Measurements from ENCODE around the gene SMIM36. TPM values are rescaled to one million over a fixed set of nuclear protein-coding genes. Genes with fewer than 3 reads are reported as not detected.
A peak's percentile ranks its signal among the peaks of the same experiment; 100 is the strongest.
"Not testable (repeated sequence)": the region's sequence is repeated elsewhere in the genome, so short reads cannot be mapped to it uniquely, and the experiment has no call there.

Gene SMIM36
- total RNA-seq, 2 donors from 2014 or later: not detected

DNA sequence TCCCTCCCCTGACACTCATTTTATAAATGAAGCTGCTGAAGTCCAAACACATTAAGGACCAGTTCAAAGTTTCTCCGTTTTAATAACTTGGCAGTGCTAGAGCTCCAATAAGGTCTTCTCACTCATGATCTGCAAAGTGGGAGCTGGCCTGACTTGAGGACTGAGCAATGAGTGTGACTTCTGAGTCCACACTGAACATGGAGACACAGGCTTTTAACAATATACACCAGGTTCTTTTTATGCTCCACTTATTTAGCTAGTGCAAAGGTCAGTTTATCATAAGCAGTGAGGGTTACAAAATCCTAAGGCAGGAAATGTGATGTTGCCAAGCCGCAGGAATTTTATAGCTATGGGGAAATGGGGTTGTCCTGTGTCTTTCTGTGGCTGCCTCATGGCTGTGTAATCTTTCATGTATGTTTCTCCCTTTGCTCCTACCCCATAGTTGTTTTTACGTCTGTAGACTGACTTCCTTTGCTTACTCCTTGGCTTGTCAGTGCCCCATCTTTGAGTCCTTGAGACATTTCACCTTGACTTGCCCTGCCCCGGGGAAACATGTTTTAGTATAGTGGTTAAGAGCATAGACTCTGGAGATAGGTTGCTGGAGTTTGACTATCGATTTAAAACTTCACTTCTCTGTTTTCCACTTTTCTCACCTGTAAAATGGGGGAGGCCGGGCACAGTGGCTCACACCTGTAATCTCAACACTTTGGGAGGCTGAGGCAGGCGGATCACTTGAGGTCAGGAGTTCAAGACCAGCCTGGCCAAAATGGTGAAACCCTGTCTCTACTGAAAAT lies 77.4 kb downstream of the SMIM36 start:
- no peaks in the 10 kb centered on the region for H3K27me3 Mint-ChIP-seq (ENCODE audit: insufficient read depth)
- Histone ChIP-seq H3K36me3 (ENCODE audit: control insufficient read depth, insufficient read depth, low read length) (no peaks in the 10 kb centered on the region), H3K4me3 (ENCODE audit: low read length) (no peak overlapping the region), H3K4me1 (ENCODE audit: control insufficient read depth, insufficient read depth, low read length) (peaks cover 3% of the 10 kb centered on the region), H3K27me3 (ENCODE audit: control insufficient read depth, insufficient read depth, low read length, poor library complexity, severe bottlenecking) (no peaks in the 10 kb centered on the region), H3K9ac (ENCODE audit: extremely low read depth, low read length, poor library complexity, severe bottlenecking) (no peak overlapping the region), H3K9me3 (ENCODE audit: control insufficient read depth, low read length) (no peaks in the 10 kb centered on the region), H3K27ac (ENCODE audit: low read depth, low read length) (no peak overlapping the region)
- peaks cover 40% of the 10 kb centered on the region for H3K4me1 Mint-ChIP-seq
- TF ChIP-seq, protein P1, sequence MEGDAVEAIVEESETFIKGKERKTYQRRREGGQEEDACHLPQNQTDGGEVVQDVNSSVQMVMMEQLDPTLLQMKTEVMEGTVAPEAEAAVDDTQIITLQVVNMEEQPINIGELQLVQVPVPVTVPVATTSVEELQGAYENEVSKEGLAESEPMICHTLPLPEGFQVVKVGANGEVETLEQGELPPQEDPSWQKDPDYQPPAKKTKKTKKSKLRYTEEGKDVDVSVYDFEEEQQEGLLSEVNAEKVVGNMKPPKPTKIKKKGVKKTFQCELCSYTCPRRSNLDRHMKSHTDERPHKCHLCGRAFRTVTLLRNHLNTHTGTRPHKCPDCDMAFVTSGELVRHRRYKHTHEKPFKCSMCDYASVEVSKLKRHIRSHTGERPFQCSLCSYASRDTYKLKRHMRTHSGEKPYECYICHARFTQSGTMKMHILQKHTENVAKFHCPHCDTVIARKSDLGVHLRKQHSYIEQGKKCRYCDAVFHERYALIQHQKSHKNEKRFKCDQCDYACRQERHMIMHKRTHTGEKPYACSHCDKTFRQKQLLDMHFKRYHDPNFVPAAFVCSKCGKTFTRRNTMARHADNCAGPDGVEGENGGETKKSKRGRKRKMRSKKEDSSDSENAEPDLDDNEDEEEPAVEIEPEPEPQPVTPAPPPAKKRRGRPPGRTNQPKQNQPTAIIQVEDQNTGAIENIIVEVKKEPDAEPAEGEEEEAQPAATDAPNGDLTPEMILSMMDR (conservative IDR thresholded peaks at IDR 0.05): no peak
- no peaks in the 10 kb centered on the region for H3K9me3 Mint-ChIP-seq
- DNase-seq: no peak
- H3K4me3 Mint-ChIP-seq: no peak overlapping the region
- H3K27ac Mint-ChIP-seq: peak overlapping the region; percentile 70
- H3K36me3 Mint-ChIP-seq (ENCODE audit: low read depth): no peaks in the 10 kb centered on the region
- 83 to 94% methylated on average over 2 to 7 of the region's 7 CpGs for WGBS, 2 experiments (ENCODE audit: insufficient coverage in 1 of 2, insufficient read length in 1 of 2)

GRCh38 chr17:55433029-55433628 lies 78.1 kb downstream of the SMIM36 start:
- H3K4me1 Mint-ChIP-seq: peaks cover 40% of the 10 kb centered on the region
- Histone ChIP-seq H3K4me3 (ENCODE audit: low read length) (no peak overlapping the region), H3K9me3 (ENCODE audit: control insufficient read depth, low read length) (no peaks in the 10 kb centered on the region), H3K27me3 (ENCODE audit: control insufficient read depth, insufficient read depth, low read length, poor library complexity, severe bottlenecking) (no peaks in the 10 kb centered on the region), H3K9ac (ENCODE audit: extremely low read depth, low read length, poor library complexity, severe bottlenecking) (no peak overlapping the region), H3K4me1 (ENCODE audit: control insufficient read depth, insufficient read depth, low read length) (peaks cover 3% of the 10 kb centered on the region), H3K27ac (ENCODE audit: low read depth, low read length) (no peak overlapping the region), H3K36me3 (ENCODE audit: control insufficient read depth, insufficient read depth, low read length) (no peaks in the 10 kb centered on the region)
- H3K9me3 Mint-ChIP-seq: peaks cover 2% of the 10 kb centered on the region
- TF ChIP-seq, protein P1 (conservative IDR thresholded peaks at IDR 0.05): no peak
- DNase-seq: no peak
- no peak overlapping the region for H3K4me3 Mint-ChIP-seq
- peaks cover 1% of the 10 kb centered on the region for H3K27me3 Mint-ChIP-seq (ENCODE audit: insufficient read depth)
- no peaks in the 10 kb centered on the region for H3K36me3 Mint-ChIP-seq (ENCODE audit: low read depth)
- peak overlapping the region; percentile 70 for H3K27ac Mint-ChIP-seq
- WGBS, 2 experiments (ENCODE audit: insufficient coverage in 1 of 2, insufficient read length in 1 of 2): 77 to 80% methylated on average over 6 to 7 of the region's 7 CpGs

DNA sequence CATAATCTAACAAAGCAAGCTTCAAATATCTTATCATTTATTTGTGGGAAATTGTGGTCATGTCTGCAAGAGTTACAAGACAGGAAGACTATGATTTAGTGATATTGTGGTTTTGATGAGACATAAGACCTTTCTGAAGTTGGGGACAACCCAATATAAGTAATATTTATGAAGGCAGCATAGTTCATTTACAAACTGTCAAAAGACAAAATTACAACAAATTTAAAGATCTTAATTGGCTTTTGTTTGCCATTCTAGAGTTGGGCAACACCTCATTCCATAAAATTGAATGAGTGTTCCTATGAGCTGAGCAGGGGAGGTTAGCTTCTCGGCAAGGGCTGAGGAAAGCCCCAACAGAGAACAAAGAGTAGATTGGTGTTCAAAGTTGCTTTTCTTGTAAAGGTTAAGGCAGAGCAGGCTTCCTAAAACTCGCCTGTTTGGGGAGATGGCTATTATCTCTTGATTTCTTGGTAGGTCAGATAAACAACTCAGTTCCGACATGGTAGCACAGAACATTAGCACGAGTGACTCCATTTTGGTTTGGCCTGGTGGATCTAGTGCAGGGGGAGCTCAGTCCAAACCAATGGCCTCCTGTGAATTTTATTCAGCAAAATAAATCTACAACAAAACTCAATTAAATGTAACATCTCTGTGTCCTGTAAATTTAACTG lies 78.8 kb downstream of the SMIM36 start:
- 93% methylated on average over 4 of the region's 4 CpGs; no CpG with 5 or more reads in 1 of the 2 experiments for WGBS, 2 experiments (ENCODE audit: insufficient coverage in 1 of 2, insufficient read length in 1 of 2)
- Mint-ChIP-seq H3K36me3 (ENCODE audit: low read depth) (no peaks in the 10 kb centered on the region), H3K4me3 (no peak overlapping the region), H3K27me3 (ENCODE audit: insufficient read depth) (peaks cover 4% of the 10 kb centered on the region), H3K27ac (peak overlapping the region; percentile 70), H3K9me3 (peaks cover 2% of the 10 kb centered on the region), H3K4me1 (peaks cover 36% of the 10 kb centered on the region)
- no peak overlapping the region for H3K9ac ChIP-seq (ENCODE audit: extremely low read depth, low read length, poor library complexity, severe bottlenecking)
- no peak for DNase-seq
- H3K9me3 ChIP-seq (ENCODE audit: control insufficient read depth, low read length): no peaks in the 10 kb centered on the region
- TF ChIP-seq, protein P1 (conservative IDR thresholded peaks at IDR 0.05): no peak
- H3K36me3 ChIP-seq (ENCODE audit: control insufficient read depth, insufficient read depth, low read length): no peaks in the 10 kb centered on the region
- no peak overlapping the region for H3K4me3 ChIP-seq (ENCODE audit: low read length)
- peaks cover 1% of the 10 kb centered on the region for H3K4me1 ChIP-seq (ENCODE audit: control insufficient read depth, insufficient read depth, low read length)
- H3K27me3 ChIP-seq (ENCODE audit: control insufficient read depth, insufficient read depth, low read length, poor library complexity, severe bottlenecking): no peaks in the 10 kb centered on the region
- no peak overlapping the region for H3K27ac ChIP-seq (ENCODE audit: low read depth, low read length)

DNA sequence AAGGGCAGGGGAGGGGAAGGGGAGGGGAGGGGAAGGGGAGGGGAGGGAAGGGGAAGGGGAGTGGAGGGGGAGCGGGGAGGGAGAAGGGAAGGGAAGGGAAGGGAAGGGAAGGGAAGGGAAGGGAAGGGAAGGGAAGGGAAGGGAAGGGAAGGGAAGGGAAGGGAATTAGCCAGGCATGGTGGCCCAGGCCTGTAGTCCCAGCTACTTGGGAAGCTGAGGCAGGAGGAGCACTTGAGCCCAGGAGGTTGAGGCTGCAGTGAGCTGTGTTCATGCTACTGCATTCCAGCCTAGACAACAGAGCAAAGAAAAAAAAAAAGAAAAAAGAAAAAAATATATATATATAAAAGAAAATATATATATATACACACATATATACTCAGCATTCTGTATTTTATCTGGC lies 79.3 kb downstream of the SMIM36 start:
- not testable (repeated sequence) for H3K4me1 ChIP-seq (ENCODE audit: control insufficient read depth, insufficient read depth, low read length); DNase-seq; H3K4me3 Mint-ChIP-seq; H3K27me3 Mint-ChIP-seq (ENCODE audit: insufficient read depth); H3K27me3 ChIP-seq (ENCODE audit: control insufficient read depth, insufficient read depth, low read length, poor library complexity, severe bottlenecking); H3K27ac ChIP-seq (ENCODE audit: low read depth, low read length); H3K36me3 Mint-ChIP-seq (ENCODE audit: low read depth); H3K4me3 ChIP-seq (ENCODE audit: low read length); H3K9me3 Mint-ChIP-seq; H3K9me3 ChIP-seq (ENCODE audit: control insufficient read depth, low read length); H3K36me3 ChIP-seq (ENCODE audit: control insufficient read depth, insufficient read depth, low read length); H3K9ac ChIP-seq (ENCODE audit: extremely low read depth, low read length, poor library complexity, severe bottlenecking); H3K27ac Mint-ChIP-seq
- no CpG with 5 or more reads among the region's 1 CpG for WGBS, 2 experiments (ENCODE audit: insufficient coverage in 1 of 2, insufficient read length in 1 of 2)
- H3K4me1 Mint-ChIP-seq: peaks cover 30% of the 10 kb centered on the region
